Gastroesophageal sphincter (tissue), 3 donors: ENCODE data around the gene SH2D5.

Experiments used
- EP300 ChIP-seq: sonication (generic); formaldehyde crosslinking; IDR thresholded peaks from one replicate; pipeline ENCODE4 v1.6.1; 2017; ENCODE audit warnings: antibody characterized with exemption, mild to moderate bottlenecking
- POLR2AphosphoS5 ChIP-seq: sonication (generic); formaldehyde crosslinking; IDR thresholded peaks from one replicate; pipeline ENCODE4 v1.6.1; 2017; ENCODE audit warnings: antibody characterized with exemption
- TF ChIP-seq, protein P1 (sequence below), 4 experiments: fragments of 200-600 bp in 2 of 4; fragments of 450-650 bp in 2 of 4; sonication (generic) in 1 of 4; IDR thresholded peaks; one replicate each; pipeline ENCODE4 v1.5.1; 2017 to 2019; ENCODE audit warnings: antibody characterized with exemption in 4 of 4, mild to moderate bottlenecking in 2 of 4, moderate library complexity in 2 of 4

DNA sequence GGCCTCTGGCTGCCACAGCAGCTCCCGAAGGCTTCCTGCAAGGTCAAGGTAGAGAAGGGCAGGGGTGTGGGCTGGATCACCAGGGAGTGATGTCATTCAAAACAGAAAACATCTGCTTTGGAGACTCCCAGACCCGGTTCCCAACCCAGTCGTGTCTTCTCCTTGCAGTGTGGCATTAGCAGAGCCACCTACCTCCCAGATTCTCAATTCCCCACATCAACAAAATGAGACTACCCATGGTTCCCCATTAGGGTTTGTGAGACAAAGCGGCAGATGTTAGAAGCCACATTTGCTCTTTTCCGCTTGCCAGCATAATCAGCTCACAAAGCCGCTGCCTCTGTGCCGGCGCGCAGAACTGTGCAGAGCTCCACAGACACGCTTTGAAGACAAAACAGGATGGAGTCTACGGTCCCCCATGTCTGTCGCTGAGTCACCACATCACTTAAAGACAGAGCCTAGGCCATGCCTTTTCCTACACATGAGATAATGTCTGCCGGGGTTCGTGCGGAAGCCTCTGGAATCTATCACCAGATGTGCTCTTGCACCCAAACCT is 27.2 kb downstream of the SH2D5 start:
- TF ChIP-seq, protein P1, sequence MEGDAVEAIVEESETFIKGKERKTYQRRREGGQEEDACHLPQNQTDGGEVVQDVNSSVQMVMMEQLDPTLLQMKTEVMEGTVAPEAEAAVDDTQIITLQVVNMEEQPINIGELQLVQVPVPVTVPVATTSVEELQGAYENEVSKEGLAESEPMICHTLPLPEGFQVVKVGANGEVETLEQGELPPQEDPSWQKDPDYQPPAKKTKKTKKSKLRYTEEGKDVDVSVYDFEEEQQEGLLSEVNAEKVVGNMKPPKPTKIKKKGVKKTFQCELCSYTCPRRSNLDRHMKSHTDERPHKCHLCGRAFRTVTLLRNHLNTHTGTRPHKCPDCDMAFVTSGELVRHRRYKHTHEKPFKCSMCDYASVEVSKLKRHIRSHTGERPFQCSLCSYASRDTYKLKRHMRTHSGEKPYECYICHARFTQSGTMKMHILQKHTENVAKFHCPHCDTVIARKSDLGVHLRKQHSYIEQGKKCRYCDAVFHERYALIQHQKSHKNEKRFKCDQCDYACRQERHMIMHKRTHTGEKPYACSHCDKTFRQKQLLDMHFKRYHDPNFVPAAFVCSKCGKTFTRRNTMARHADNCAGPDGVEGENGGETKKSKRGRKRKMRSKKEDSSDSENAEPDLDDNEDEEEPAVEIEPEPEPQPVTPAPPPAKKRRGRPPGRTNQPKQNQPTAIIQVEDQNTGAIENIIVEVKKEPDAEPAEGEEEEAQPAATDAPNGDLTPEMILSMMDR (IDR thresholded peaks at IDR 0.05), result no peak
- no peak for TF ChIP-seq POLR2AphosphoS5
- TF ChIP-seq EP300, result no peak
